SU-DHL-6 (cell line): ENCODE results near the gene CLVS2.

Experiments
- H2AFZ ChIP-seq: fragments of 200-600 bp; sonication (generic); 2 replicates; pipeline ENCODE4 v1.6.1; 2014; ENCODE audit warnings: low read depth, mild to moderate bottlenecking, moderate library complexity, mixed read lengths, antibody characterized with exemption, low read length; ENCODE audit not compliant: severe bottlenecking
- H3F3A ChIP-seq: fragments of 200-600 bp; shearing (Covaris generic); 2 replicates; pipeline ENCODE4 v1.6.0; 2016; ENCODE audit warnings: antibody characterized with exemption, mild to moderate bottlenecking; ENCODE audit not compliant: insufficient read depth
- H3K27ac ChIP-seq: fragments of 200-600 bp; sonication (generic); 2 replicates; pipeline ENCODE4 v1.5.1; 2016; ENCODE audit warnings: low read depth, mild to moderate bottlenecking, low read length, moderate library complexity, mixed read lengths
- H3K27me3 ChIP-seq: fragments of 200-600 bp; sonication (generic), shearing (Covaris generic); 2 replicates; pipeline ENCODE4 v1.6.0; 2014; ENCODE audit warnings: mild to moderate bottlenecking, low read length
- H3K36me3 ChIP-seq: fragments of 200-600 bp; sonication (generic); 2 replicates; pipeline ENCODE4 v1.6.1; 2014; ENCODE audit warnings: mild to moderate bottlenecking, low read length, mixed read lengths
- H3K4me2 ChIP-seq: fragments of 300-600, 200-600 bp; shearing (Covaris generic), sonication (generic); 2 replicates; pipeline ENCODE4 v1.6.0; 2014; ENCODE audit warnings: low read length, low read depth, mild to moderate bottlenecking; ENCODE audit not compliant: poor library complexity, severe bottlenecking
- H3K4me3 ChIP-seq: fragments of 200-600 bp; sonication (generic); 2 replicates; pipeline ENCODE4 v1.5.1; 2014; ENCODE audit warnings: antibody characterized with exemption, low read length, mild to moderate bottlenecking, mixed read lengths; ENCODE audit not compliant: insufficient read depth, poor library complexity, severe bottlenecking
- H3K79me2 ChIP-seq: fragments of 200-600 bp; sonication (generic); 2 replicates; pipeline ENCODE4 v1.6.1; 2014; ENCODE audit warnings: mild to moderate bottlenecking, low read length, moderate library complexity; ENCODE audit not compliant: insufficient read depth
- H3K9ac ChIP-seq: fragments of 200-600 bp; sonication (generic); 2 replicates; pipeline ENCODE4 v1.7.0; 2014; ENCODE audit warnings: mild to moderate bottlenecking, low read length
- H3K9me2 ChIP-seq: fragments of 200-600 bp; sonication (generic); replicated peaks from 2 replicates; pipeline ENCODE4 v1.6.1; 2014; ENCODE audit warnings: low read length; ENCODE audit not compliant: insufficient read depth
- H3K9me3 ChIP-seq: fragments of 200-600 bp; sonication (generic); 2 replicates; pipeline ENCODE4 v1.6.1; 2014; ENCODE audit warnings: low read length, mixed read lengths; ENCODE audit not compliant: insufficient read depth
- H4K20me1 ChIP-seq: fragments of 200-600 bp; sonication (generic); 2 replicates; pipeline ENCODE4 v1.6.1; 2014; ENCODE audit warnings: low read depth, mild to moderate bottlenecking, antibody characterized with exemption, low read length, moderate library complexity, mixed read lengths
- CTCF ChIP-seq: fragments of 200-600 bp; sonication (generic); IDR thresholded peaks from one replicate; pipeline ENCODE4 v1.5.1; 2017; ENCODE audit warnings: antibody characterized with exemption, mild to moderate bottlenecking, low read length, moderate library complexity; ENCODE audit not compliant: insufficient read depth, poor library complexity, severe bottlenecking
- EZH2phosphoT487 ChIP-seq: fragments of 200-600 bp; sonication (generic), shearing (Covaris generic); conservative IDR thresholded peaks from 2 replicates; pipeline ENCODE4 v1.6.1; 2018; ENCODE audit warnings: mild to moderate bottlenecking, antibody characterized with exemption, low read length, moderate library complexity, mixed read lengths

Gene CLVS2

GRCh38 chr6:123017104-123017682, 21.2 kb downstream of the CLVS2 start:
- no peaks in the 10 kb centered on the region for H3K36me3 ChIP-seq
- no peak overlapping the region for H3K4me3 ChIP-seq
- no peak for TF ChIP-seq EZH2phosphoT487
- no peak for TF ChIP-seq CTCF
- no peak overlapping the region for H3K27ac ChIP-seq
- no peaks in the 10 kb centered on the region for H3K9me2 ChIP-seq
- H3K9ac ChIP-seq: no peak overlapping the region
- no peaks in the 10 kb centered on the region for H3K79me2 ChIP-seq
- H3K9me3 ChIP-seq: no peaks in the 10 kb centered on the region
- no peak overlapping the region for H2AFZ ChIP-seq
- H3K27me3 ChIP-seq: no peaks in the 10 kb centered on the region
- no peaks in the 10 kb centered on the region for H3F3A ChIP-seq
- H4K20me1 ChIP-seq: no peaks in the 10 kb centered on the region
- H3K4me2 ChIP-seq: no peak overlapping the region

DNA sequence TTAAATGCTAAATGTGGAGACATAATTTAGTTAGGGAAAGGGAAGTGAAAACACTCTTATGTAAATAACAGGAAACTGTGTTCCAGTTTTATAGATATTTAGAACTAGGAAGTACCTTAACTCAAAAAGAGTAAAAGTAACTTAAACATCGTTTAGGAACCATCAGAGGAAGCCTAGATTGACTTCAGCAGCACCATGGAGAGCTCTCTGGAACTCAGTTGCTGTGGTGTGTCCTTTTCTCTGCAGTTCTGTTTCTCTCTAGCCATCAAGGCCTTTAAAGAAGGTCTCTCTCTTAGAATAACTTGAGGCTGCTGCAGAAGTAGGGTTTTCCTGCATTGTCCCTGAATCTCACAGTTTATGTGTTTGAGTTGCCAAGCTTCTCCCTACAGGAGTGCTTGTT, 26.9 kb downstream of the CLVS2 start:
- Histone ChIP-seq H3K9ac (no peak overlapping the region), H3K4me2 (no peak overlapping the region), H4K20me1 (no peaks in the 10 kb centered on the region), H2AFZ (no peak overlapping the region), H3F3A (no peaks in the 10 kb centered on the region), H3K79me2 (no peaks in the 10 kb centered on the region), H3K9me2 (no peaks in the 10 kb centered on the region), H3K4me3 (no peak overlapping the region), H3K36me3 (no peaks in the 10 kb centered on the region), H3K27me3 (no peaks in the 10 kb centered on the region), H3K9me3 (no peaks in the 10 kb centered on the region), H3K27ac (no peak overlapping the region)
- TF ChIP-seq CTCF (no peak), EZH2phosphoT487 (no peak)

DNA sequence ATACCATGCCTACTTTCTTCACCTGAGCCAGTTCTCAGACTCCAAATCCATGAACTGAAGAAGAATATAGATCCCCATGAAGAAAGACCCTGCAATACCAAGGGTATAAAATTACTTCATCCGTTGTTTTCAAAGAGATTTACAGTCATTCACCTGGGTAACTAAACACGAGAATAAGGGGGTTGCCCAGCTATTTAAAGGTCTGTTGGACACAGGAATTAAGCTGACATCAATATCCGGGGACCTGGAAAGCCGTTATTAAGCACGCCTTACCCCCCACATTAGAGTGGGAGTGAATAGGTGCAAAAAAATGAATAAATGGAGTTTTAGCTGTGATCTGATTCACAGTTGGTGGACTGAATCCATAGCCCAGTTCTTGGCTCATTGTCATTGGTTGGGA, 28.9 kb downstream of the CLVS2 start:
- no peak overlapping the region for H3K9ac ChIP-seq
- H3K36me3 ChIP-seq: no peaks in the 10 kb centered on the region
- no peaks in the 10 kb centered on the region for H3K9me2 ChIP-seq
- no peaks in the 10 kb centered on the region for H3K27me3 ChIP-seq
- no peaks in the 10 kb centered on the region for H4K20me1 ChIP-seq
- H3K9me3 ChIP-seq: no peaks in the 10 kb centered on the region
- H3K79me2 ChIP-seq: no peaks in the 10 kb centered on the region
- TF ChIP-seq EZH2phosphoT487: no peak
- TF ChIP-seq CTCF: no peak
- H3F3A ChIP-seq: no peaks in the 10 kb centered on the region
- H3K4me3 ChIP-seq: no peak overlapping the region
- no peak overlapping the region for H2AFZ ChIP-seq
- H3K4me2 ChIP-seq: no peak overlapping the region
- H3K27ac ChIP-seq: no peak overlapping the region
